ENCODE measurements around the gene ESM1. TPM values are rescaled to one million over a fixed set of nuclear protein-coding genes. Genes with fewer than 3 reads are reported as not detected.

ESM1 gene
- total RNA-seq, 1 donor from 2014 or later = not detected

- Histone ChIP-seq H3K4me3 (no peak overlapping the region), H2AFZ (replicated peaks) (no peak overlapping the region), H3F3A (ENCODE audit: low read depth) (no peaks in the 10 kb centered on the region), H3K27me3 (no peaks in the 10 kb centered on the region), H3K27ac (no peak overlapping the region), H3K4me2 (no peak overlapping the region), H3K9me3 (ENCODE audit: low read depth) (no peaks in the 10 kb centered on the region), H3K79me2 (ENCODE audit: low read depth) (no peaks in the 10 kb centered on the region), H4K20me1 (ENCODE audit: low read depth) (no peaks in the 10 kb centered on the region), H3K9ac (no peak overlapping the region), H3K4me1 (peaks cover 5% of the 10 kb centered on the region), H3K36me3 (no peaks in the 10 kb centered on the region)
- Mint-ChIP-seq H3K27me3 (ENCODE audit: insufficient read depth, low read depth) (no peaks in the 10 kb centered on the region), H3K4me3 (no peak overlapping the region), H3K9me3 (peaks cover 2% of the 10 kb centered on the region), H3K36me3 (no peaks in the 10 kb centered on the region), H3K27ac (no peak overlapping the region), H3K4me1 (peaks cover 17% of the 10 kb centered on the region)
- DNase-seq (ENCODE audit: low spot score) = no peak
- no peak for TF ChIP-seq EZH2phosphoT487 (IDR thresholded peaks at IDR 0.05)
- no peak for TF ChIP-seq EZH2 (IDR thresholded peaks at IDR 0.05)
- no peak for TF ChIP-seq CTCF (IDR thresholded peaks at IDR 0.05)
Measured at GRCh38 chr5:54932789-54933188, 52.6 kb downstream of the ESM1 start.

- Mint-ChIP-seq H3K36me3 (peaks cover 3% of the 10 kb centered on the region), H3K9me3 (peaks cover 8% of the 10 kb centered on the region), H3K4me1 (peaks cover 17% of the 10 kb centered on the region), H3K27ac (no peak overlapping the region), H3K4me3 (no peak overlapping the region), H3K27me3 (ENCODE audit: insufficient read depth, low read depth) (no peaks in the 10 kb centered on the region)
- Histone ChIP-seq H3K36me3 (no peaks in the 10 kb centered on the region), H3K79me2 (ENCODE audit: low read depth) (no peaks in the 10 kb centered on the region), H4K20me1 (ENCODE audit: low read depth) (no peaks in the 10 kb centered on the region), H3K9ac (no peak overlapping the region), H3K27me3 (no peaks in the 10 kb centered on the region), H3K4me2 (no peak overlapping the region), H3F3A (ENCODE audit: low read depth) (no peaks in the 10 kb centered on the region), H3K4me3 (no peak overlapping the region), H3K4me1 (no peaks in the 10 kb centered on the region), H2AFZ (replicated peaks) (no peak overlapping the region), H3K27ac (no peak overlapping the region), H3K9me3 (ENCODE audit: low read depth) (no peaks in the 10 kb centered on the region)
- no peak for DNase-seq (ENCODE audit: low spot score)
- TF ChIP-seq CTCF (IDR thresholded peaks at IDR 0.05) = no peak
- TF ChIP-seq EZH2phosphoT487 (IDR thresholded peaks at IDR 0.05) = no peak
- no peak for TF ChIP-seq EZH2 (IDR thresholded peaks at IDR 0.05)
Measured at GRCh38 chr5:54930736-54931135, 54.7 kb downstream of the ESM1 start.

Other genes with a start within 250 kb of the ESM1 start
- gene GZMK, start 38.7 kb upstream of the ESM1 start, total RNA-seq (ENCODE audit: low replicate concordance) = 0.22 TPM in 1 of 2 replicates, not detected in the other
- not detected in 2 replicates for gene GZMA, start 117.1 kb upstream of the ESM1 start, total RNA-seq (ENCODE audit: low replicate concordance)
- 84.3 and 132 TPM in 2 replicates for gene GPX8, start 174.6 kb upstream of the ESM1 start, total RNA-seq (ENCODE audit: low replicate concordance)
- not detected in 2 replicates for gene CDC20B, start 187.6 kb upstream of the ESM1 start, total RNA-seq (ENCODE audit: low replicate concordance)
- gene MCIDAS, start 241.7 kb upstream of the ESM1 start, total RNA-seq (ENCODE audit: low replicate concordance) = not detected in 2 replicates
- 0.93 TPM in 1 of 2 replicates, not detected in the other for gene CCNO, start 248.0 kb upstream of the ESM1 start, total RNA-seq (ENCODE audit: low replicate concordance)

All from neural progenitor cell (in vitro differentiated cells).